Bronchial epithelial cell (primary cell): ENCODE data around the gene DPEP2. TPM values are rescaled to one million over a fixed set of nuclear protein-coding genes. Genes with fewer than 3 reads are reported as not detected.

ENCODE experiments used
- DNase-seq: peaks from one replicate; pipeline ENCODE4 v3.0.0-alpha.2; 2010; ENCODE audit warnings: low read depth
- FAIRE-seq: peaks from 2 replicates; lab custom pipeline; 2011; peaks lifted over from hg19 to GRCh38; lab: Jason Lieb, UNC
- H3K27me3 ChIP-seq: 2 replicates; pipeline ENCODE4 v1.5.1; 2011; ENCODE audit warnings: low read length; ENCODE audit not compliant: control insufficient read depth, insufficient read depth
- H3K36me3 ChIP-seq: 2 replicates; pipeline ENCODE4 v1.5.1; 2011; ENCODE audit warnings: low read length; ENCODE audit not compliant: control insufficient read depth, insufficient read depth
- H3K4me3 ChIP-seq: 2 replicates; pipeline ENCODE4 v1.5.1; 2011; ENCODE audit warnings: mild to moderate bottlenecking, low read depth, low read length, control low read depth
- total RNA-seq: library from RNA; depleted of rRNA; stranded (reverse); fragments of >200 nt; gene quantifications from 2 replicates; pipeline ENCODE4 v1.2.1, GENCODE V29; 2014
- TF ChIP-seq, protein P1 (sequence below): IDR thresholded peaks from 2 replicates; pipeline ENCODE4 v1.5.1; 2011; ENCODE audit warnings: mild to moderate bottlenecking, moderate library complexity, low read length, control low read depth, inconsistent platforms; ENCODE audit not compliant: insufficient read depth, severe bottlenecking

Gene DPEP2
- total RNA-seq, 1 donor from 2014 or later, result not detected

DNA sequence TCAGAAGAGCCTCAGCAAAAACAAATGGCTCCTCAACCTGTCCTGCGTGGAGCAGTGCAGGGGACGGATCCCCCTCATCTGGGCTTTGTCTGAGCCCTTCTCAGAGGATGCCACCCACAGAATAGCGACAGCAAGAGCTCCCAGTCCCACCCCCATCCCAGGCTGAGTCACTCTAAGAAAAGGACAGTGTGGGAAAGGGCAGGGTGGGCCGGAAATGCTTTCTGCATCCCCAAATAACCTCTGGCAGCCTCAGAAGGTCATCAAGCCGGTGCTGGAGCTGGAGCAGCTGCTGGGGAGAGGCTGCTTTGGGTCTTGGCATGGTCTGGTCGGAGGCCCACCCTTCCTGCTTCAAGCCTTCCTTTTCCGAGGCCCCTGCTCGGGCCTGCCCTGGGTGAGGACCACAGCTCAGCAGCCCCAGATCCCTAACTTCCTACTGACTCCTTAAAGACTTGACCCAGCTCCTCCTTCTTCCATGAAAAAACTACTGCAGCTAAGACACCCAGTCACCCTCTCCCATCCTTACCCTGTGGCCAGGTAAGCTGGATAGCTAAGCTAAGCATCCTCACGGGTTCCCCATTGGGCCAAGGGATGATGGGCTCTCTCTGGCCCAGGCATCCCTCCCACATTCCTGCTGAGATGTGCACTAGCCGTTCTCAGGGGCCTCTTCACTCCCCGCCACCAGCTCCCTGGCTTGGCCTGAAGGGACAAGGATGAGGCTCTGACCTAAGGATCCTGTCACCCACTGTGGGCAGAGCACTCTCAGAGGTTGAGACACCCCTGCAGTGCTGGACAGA lies 39.6 kb downstream of the DPEP2 start:
- Histone ChIP-seq H3K27me3 (no peaks in the 10 kb centered on the region), H3K4me3 (no peak overlapping the region), H3K36me3 (peaks cover 51% of the 10 kb centered on the region)
- no peak for FAIRE-seq
- no peak for DNase-seq
- TF ChIP-seq, protein P1, sequence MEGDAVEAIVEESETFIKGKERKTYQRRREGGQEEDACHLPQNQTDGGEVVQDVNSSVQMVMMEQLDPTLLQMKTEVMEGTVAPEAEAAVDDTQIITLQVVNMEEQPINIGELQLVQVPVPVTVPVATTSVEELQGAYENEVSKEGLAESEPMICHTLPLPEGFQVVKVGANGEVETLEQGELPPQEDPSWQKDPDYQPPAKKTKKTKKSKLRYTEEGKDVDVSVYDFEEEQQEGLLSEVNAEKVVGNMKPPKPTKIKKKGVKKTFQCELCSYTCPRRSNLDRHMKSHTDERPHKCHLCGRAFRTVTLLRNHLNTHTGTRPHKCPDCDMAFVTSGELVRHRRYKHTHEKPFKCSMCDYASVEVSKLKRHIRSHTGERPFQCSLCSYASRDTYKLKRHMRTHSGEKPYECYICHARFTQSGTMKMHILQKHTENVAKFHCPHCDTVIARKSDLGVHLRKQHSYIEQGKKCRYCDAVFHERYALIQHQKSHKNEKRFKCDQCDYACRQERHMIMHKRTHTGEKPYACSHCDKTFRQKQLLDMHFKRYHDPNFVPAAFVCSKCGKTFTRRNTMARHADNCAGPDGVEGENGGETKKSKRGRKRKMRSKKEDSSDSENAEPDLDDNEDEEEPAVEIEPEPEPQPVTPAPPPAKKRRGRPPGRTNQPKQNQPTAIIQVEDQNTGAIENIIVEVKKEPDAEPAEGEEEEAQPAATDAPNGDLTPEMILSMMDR, result no peak

DNA sequence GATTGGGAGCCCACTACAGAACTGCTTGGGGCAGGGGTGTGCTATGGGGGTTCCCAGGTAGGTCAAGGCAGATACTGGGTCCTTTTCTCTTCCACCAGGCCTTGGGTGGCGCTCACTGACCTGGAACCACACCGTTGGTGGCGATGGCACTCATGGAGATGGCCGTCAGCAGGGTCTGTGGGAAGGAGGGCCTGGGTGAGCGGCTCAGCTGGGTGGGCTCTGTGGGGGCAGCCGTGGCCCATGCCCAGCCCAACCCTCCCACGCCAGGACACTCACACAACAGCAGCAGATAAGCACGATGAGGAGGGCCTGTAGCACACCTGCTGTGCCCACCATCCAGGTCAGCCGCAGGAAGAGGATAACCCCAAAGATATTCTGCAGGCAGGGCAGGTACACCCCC lies 41.7 kb downstream of the DPEP2 start:
- TF ChIP-seq, protein P1, result no peak
- no peaks in the 10 kb centered on the region for H3K27me3 ChIP-seq
- H3K36me3 ChIP-seq, result peaks cover 50% of the 10 kb centered on the region
- DNase-seq (no peak), FAIRE-seq (no peak)
- H3K4me3 ChIP-seq, result no peak overlapping the region

DNA sequence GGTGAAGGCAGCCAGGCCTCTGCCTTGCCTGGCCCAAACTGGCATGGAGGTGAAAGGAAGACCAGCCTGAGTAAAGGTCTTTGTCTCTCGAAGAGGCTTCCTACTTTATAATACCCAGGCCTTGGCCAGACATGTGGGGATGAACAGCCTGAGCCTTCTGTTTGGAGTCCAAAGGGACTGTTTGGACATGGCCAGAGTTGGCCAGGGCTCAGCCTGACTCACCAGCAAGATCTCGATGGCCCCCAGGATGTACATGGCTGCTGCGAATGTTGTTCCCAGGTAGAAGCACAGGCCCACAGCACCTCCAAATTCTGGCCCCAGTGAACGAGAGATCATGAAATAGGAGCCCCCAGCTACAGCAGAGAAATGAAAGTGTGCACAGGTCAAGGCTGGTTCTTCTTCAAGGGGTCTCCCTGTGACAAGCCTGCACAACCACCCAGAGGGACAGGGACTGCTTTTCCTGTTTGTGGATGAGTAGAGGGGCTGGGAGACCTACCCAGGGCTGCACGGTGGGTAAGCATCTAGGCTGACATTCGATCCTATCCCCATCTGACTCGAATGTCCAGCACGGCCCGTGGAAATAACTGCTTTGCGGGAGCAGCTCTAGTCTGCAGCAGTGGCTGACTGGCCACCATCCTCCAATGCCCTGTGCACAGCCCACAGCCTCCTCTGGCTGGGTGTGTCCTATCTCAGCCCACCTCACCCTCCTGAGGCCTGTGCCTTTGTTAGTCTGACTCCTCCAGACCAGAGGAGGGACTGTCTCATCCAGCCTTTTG lies 44.7 kb downstream of the DPEP2 start:
- no peak for DNase-seq
- Histone ChIP-seq H3K4me3 (no peak overlapping the region), H3K27me3 (no peaks in the 10 kb centered on the region), H3K36me3 (peaks cover 61% of the 10 kb centered on the region)
- TF ChIP-seq, protein P1, result no peak
- FAIRE-seq, result peak; percentile 13

DNA sequence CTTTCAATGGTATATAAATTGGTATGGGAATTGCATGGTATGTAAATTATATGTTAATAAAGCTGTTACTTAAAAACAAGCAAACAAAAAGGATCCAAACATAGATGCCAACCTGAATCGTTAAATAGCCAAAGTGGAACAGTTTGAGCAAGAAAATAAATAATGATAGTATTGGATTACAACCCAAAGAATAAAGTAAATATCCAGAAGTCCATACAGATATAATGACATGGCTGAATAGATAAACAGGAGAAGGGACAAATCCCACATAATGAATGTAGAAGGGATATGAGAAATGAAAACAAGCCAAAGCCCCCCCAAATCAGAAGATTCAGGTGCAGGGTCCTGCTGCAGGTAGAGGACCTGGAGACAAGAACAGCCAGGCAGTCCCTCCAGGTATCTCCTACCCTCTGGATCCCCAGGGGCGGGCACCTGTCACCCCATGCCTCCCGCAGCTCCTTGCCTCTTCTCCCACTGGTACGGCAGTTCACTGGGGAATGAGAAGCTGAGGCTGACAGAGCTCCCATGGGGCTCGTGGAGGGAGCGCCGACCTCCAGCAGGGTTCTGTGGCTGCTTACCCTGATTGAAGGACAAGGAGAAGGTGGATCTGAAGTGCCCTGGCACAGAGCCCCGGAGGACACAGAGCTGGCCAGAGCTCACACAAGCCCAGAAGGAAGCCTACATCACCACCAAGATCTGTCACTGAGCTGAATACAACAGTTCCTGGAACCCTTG lies 45.5 kb downstream of the DPEP2 start:
- no peak for FAIRE-seq
- H3K4me3 ChIP-seq, result no peak overlapping the region
- TF ChIP-seq, protein P1, result no peak
- no peak for DNase-seq
- H3K36me3 ChIP-seq, result peaks cover 55% of the 10 kb centered on the region
- H3K27me3 ChIP-seq, result no peaks in the 10 kb centered on the region

DNA sequence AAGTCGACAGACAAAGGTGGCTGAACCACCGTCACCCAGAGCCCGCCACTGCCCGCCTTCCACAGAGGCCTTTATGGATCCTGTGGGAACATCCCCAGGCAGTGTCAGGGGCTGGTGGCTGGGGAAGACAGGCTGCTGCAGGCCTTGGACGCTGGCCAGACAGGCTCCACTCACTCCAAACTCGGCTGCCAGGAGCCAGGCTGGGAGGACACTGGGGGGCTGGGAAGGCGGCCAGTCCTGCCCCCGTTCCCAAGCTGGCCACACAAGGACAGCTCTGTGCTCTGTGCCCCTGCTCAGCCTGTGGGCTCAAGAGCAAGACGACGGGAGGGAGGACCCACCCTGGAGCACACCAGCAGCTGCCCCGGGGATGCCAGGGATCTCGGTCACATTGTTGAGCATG lies 47.8 kb downstream of the DPEP2 start:
- Histone ChIP-seq H3K4me3 (no peak overlapping the region), H3K36me3 (peaks cover 61% of the 10 kb centered on the region), H3K27me3 (no peaks in the 10 kb centered on the region)
- no peak for DNase-seq
- no peak for FAIRE-seq
- TF ChIP-seq, protein P1, result no peak
